Embryonic facial prominence (tissue), 1 donor: ENCODE data around the gene USH2A.

ENCODE experiments used
- DNase-seq: peaks from one replicate; pipeline ENCODE4 v3.0.0-alpha.2; 2016; ENCODE audit errors: extremely low spot score

USH2A gene

DNA sequence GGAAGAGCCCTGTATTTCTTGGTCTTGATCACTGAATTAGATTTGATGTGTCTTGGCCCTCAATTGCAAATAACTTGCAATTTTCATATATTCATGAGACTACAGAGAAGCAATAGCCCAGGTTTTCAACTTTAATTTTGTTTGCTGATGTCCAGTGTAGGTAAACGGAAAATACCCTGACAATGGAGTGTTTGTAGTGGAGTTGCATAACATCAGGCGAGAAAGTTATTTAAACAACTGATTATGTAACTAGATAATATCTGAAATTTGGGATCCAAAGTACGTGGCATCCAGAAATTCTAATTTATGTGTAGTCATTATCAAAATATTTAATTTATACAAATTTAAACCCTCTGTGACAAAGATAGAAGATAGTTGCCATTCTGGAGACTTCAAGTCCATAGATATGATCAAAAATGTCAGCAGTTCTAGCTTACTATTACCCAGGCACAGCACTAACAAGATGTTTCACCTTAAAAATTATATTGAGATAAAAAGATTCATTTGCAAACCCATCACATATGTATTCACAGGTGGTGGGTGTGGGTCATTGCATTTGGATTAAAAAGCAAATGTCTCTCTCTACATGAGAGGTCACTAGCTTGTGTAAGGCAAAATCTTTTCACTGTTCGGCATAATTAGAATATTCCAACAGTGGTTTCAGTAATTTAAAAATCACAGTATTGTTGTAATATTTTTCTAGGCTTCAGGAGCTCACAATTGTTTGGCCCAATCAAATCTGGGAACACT lies 705.4 kb downstream of the USH2A start:
- DNase-seq: no peak

DNA sequence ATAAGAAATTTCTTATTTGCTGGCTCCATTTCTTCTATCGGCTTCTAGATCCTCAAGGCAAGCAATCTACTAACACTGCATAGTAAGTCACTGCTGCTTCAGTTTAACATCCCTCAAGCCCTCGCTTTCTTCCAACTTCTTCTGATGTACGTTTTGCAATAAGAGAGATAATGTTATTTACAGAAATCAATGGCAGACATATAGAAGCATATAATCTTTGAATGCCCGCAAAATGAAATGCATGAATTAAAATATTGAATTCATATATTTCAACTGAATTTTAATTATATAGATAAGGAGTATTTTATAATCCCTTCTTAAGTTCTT lies 712.4 kb downstream of the USH2A start:
- DNase-seq: no peak

DNA sequence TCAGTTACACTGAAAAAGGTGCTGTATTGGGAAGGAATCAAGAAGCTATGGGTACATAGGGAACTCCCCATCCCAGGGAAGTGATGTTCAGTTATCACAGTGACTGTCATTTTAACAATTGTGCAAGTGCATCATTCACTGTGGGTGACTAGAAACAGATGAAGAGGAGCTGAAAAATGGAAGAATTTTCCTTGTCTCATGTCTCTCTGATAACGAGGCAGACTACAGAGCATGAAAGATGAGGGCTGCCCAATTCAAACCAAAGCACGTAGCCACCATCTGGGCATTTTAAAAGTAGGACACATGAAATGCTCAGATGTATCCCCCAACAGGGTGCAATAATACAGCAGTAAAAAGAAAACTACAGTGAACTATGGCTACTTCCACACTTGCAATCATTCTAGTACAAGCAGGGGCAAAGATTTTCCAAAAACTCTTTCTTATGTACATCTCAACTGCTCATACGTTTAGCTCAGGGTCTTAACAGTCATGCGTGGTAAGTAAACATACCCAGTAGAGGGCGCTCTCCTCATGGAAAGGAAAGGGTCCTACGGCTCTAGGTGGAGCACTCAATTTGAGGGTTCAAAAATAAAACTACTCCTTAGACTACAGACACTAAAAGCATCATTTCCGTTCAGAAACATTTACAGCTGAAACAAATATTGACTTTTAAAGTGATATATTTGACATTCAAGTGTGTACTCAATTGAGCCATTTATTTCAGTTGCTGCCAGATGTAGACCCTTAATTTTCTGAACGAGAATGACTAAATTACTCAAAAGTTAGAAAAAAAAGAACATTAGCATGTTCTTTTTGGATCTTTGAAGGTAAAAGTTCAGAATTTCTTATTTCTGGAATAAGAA lies 713.0 kb downstream of the USH2A start:
- no peak for DNase-seq

DNA sequence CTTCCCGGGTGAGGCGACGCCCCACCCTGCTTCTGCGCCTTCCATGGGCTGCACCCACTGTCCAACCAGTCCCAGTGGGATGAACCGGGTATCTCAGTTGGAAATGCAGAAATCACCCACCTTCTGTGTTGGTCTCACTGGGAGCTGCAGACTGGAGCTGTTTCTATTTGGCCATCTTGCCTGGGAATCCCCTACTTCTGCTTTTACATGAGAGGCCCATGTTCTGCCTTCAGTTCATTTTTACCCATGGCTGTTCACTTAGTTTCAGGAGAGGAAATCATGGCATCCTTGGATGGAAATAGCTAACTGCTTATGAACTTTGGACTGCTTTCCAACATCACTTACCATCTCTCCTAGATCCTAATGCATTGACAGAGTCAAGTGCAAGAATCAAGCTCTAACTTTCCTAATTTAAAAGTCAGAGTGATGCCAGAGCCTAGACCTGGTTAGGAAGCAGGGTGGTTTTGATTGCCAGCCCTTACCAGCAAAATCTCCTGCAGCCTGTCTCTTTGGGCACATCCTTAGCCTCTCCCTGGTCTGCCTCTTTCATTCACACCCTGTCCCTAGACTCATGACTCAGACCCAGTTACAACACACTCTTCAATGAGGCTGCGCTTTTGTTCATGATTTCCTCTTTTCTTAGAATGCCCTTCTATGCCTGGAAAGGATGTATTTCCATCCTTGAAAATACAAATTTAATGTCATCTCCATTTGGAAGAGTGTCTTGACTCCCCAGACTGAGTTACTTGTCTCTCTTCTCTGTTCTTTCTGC lies 719.0 kb downstream of the USH2A start:
- DNase-seq: no peak

DNA sequence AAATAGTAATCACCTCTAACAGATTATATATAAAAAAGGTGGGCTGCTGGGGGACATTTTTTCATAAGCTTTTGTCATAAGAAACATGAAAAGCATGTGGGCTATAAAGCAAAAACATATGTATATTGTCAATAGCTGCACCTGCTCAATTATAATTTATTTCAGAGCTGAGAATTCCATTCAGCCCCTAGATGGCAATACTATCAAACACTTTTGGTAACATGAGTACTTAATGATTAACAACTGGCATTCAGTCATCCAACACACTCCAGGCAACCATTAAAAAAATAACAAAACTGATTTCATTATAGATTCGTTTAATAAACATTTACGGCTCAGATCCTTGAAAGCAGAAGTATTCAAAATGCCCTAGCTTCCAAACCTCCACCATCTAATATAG lies 741.0 kb downstream of the USH2A start:
- no peak for DNase-seq

DNA sequence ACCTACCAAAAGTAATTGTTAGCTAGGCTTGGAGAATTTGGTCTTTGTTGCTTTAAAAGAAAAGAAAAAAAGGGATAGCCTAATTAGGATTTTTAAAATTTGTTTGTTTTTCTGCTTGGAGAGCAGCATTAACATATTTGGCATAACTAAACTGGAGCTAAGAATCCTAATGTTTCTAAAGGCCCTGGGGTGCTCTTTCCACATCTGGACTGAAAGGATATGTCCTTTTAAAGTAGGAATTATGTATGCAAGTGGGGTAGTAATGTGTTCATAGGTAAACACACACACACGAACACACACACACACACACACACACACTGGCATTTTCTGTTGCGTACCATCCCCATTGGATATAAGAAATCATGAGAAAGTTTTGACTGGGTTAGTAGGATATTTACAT lies 742.2 kb downstream of the USH2A start:
- no peak for DNase-seq

DNA sequence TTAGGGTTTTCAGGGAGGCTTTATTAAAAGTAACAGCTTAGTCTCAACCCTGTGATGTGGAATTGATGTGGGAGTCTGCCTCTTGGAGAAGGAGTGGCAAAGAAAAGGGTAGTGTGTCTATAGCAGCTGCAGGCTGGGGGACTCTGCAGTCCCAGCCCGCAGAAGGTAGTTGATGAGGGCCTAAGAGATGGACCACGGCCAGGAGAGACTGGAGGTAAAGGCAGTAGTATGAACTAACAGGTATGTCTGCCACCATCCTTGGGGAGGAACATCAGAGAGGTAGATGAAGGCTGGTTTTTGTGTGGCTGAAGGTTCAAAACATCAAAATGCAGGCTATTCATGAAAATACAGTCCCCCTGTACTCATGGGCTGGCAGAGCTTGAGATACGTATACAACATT lies 744.0 kb downstream of the USH2A start:
- DNase-seq: no peak

DNA sequence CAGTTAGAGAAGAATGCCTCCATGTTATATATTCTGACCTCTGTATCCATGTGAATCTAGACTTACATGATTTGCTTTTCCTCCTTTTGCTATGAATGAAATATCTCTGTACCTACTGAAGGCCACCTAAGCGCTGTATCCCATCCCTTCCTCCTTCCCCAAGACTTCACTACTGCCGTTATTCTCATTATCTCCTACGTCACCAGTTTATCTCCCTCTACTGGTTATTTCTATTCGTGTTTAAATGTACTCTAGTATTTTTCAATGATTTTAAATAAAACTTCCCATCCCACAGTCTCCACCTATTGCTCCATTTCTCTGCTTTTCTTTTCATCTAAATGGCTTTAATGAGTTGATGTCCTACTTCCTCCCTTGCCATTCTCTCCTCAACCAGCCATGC lies 746.1 kb downstream of the USH2A start:
- no peak for DNase-seq

DNA sequence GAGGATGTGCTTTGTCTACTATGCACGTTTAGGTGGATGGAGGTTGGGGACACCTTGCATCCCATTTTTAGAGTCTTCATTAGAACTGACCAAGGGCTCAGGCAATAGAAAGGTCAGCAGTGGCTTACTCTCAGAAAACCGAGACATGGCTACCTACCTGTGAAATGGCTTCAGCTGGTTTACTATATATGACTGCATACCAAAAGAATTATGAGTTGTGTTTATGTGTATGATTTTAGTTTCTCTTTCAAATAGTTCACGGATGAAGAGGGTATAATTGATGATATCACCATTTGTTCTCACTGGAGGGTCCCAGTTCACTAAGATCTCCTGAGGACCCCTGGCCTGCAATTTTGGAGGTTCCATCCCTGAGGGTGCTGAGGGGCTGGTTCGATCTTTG lies 749.3 kb downstream of the USH2A start:
- DNase-seq: no peak

DNA sequence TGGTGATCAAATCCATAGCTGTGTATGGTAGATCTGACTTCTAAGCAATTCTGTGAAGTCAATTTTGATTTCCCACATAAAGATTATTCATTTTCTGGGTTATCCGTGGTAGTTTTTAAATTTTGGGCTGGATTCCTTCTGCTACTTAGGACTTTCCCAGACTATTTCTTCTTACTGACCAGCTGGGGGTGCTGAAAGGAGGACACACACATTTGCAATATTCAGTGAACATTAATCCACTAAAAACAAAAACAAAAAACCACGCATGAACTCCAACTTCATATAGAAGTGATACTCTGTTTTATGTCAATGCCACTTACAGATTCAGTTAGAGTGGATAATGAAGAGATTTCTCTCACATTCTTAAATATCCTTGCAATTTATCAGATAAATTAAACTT lies 750.8 kb downstream of the USH2A start:
- DNase-seq: no peak

DNA sequence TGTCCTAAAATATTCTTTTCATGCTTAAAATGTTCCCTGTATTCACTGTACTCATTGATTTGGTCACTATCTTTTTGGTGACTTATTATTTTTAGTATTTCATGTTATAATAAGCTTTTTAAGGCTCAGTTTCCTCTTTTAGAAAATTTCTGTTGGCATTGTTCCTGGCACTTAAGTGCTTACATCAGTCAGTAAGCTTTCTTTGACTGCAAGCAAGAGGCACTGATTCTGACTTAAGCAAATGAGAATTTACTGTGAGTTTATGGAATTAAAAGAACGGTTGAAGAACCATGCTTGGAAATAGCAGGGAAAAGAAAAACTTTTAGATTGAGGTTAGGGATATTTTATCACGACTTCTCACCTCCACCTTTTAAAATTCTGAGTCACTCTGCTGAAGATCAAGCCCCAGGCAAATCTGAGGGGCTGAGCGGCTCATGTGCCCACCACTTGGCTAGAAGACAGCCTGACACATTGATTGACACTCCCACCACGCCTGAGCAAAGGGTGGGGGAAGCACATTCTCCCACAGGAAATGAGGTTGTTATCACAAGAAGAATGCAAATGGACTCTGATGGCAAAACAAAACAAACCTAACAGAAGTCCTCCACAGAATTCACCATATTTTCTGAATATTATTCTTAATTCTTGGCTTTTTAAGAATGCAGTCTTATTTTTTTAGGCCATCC lies 753.3 kb downstream of the USH2A start:
- DNase-seq: no peak

DNA sequence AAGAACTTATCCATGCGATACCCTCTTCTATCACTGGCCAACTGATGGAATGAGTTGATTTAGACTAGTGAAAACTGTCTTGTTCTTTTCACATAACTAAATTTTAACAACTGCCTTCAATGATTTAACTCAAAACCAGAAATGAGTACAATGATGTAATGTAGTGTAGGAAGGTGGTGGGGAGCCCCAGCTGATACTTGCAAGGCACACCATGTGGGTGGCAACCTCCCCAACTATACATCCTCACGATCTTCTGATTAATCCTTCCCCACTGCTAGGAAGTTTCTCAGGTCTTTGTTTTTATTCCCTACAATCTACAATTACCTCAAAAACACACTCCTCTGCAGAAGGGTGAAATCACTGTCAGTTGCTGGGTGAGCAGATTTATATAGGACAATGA lies 755.5 kb downstream of the USH2A start:
- DNase-seq: no peak

DNA sequence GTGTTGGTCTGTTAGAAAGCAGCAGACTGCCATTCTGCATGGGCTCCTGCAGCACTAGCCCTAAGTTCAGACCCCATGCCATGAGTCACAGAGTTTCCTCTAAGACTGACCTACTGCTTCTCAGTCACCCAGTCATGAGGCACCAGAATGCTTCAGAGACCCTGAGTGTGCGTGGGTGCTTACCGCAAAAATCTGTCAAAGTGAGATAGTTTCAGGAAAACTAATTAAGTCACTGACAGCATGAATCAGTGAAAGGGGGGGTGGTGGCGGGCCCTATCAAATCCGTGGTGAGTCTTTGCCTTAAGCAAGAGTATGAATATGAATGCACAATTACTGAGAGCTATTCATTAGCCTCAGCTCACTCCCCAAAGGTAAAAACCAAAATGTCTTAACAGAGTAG lies 758.0 kb downstream of the USH2A start:
- no peak for DNase-seq

DNA sequence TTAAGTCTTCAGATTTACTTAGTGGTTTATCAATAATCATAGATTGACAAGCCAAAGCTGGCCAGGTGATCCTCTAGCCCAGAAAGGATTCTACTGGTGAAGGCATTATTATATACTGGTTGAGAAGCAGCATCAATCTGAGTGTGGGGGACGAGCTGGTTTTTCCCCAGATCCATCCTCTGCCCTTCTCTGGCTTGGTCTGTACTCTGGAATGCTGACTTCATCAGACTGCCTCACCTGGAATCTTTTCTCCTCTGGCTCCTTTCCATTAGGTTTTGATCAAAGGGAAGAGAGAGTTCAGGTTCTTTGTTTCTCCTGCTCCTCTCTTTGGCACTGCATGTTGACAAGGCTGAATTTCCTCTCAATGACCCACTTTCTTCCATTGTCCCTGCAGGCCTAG lies 762.2 kb downstream of the USH2A start:
- DNase-seq: no peak

DNA sequence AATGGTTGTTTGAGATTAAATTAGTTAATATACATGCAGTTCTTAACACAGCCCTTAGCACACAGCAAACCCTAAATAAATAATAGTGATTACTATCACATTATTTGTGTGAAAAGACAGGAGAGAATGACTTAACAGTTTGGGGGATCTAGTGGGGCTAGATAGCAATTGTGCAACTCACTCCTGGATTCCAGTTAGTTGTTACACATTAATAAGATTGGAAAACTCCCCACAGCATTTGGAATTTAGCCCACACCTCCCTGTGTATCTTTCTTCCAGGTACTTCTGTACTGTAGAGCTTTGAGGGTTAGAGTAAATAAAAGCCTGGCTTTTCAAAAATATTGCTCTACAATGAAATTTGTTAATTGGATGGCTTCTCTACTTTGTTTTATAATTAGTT lies 763.0 kb downstream of the USH2A start:
- DNase-seq: no peak

DNA sequence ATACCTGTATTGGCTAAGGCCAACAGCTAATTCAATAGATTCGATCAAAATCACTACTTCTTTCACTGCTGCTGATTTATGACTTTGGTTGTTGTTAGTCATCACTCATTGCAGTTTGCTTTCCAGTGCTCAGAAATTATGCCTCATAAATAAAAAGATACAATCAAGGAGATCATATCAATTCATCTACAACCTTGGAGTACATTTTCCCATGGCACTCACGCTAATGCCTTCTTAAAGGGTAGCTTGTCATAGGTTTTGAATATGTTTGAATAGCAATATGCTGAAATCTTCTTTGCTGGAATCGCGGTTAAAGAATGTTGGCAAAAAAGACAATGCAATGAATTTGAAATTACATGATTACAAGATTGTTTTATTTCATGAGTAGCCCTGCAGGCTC lies 766.2 kb downstream of the USH2A start:
- DNase-seq: no peak

DNA sequence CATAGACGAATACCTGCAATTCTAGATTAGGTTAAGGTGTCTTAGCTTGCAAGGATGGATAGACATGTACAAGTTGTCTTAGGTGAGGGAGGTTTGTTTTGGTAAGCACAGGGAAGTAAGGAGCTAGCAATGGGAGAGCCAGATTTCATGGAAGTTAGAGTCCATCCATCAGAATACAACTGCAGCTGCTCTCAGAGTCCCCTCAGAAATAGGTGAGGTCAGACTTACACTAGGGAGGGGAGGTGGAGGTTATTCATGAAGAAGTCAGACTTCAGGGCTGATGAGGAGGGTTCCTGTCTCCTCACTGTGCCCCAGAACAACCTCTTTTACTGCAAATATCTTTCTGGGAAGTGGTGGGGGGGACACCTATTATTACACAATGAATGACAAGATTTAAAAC lies 770.9 kb downstream of the USH2A start:
- no peak for DNase-seq

DNA sequence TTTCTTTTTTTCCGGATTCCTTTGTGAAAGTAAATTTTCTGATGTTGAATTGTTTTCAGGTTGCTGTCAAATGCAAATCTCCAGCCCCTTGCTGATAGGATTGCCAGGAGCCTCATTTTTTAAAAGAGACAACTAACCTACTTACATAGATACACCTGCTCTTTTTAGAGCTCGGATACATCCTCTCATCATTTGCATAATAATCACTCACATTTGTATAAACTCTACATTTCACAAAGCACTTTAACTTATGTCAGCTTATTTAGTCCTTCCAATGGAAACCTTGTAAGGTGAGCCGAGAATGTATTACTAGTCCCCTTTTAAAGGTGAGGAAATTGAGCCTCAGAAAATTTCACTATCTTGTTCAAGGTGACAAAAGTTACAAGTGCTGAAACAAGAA lies 771.4 kb downstream of the USH2A start:
- no peak for DNase-seq

DNA sequence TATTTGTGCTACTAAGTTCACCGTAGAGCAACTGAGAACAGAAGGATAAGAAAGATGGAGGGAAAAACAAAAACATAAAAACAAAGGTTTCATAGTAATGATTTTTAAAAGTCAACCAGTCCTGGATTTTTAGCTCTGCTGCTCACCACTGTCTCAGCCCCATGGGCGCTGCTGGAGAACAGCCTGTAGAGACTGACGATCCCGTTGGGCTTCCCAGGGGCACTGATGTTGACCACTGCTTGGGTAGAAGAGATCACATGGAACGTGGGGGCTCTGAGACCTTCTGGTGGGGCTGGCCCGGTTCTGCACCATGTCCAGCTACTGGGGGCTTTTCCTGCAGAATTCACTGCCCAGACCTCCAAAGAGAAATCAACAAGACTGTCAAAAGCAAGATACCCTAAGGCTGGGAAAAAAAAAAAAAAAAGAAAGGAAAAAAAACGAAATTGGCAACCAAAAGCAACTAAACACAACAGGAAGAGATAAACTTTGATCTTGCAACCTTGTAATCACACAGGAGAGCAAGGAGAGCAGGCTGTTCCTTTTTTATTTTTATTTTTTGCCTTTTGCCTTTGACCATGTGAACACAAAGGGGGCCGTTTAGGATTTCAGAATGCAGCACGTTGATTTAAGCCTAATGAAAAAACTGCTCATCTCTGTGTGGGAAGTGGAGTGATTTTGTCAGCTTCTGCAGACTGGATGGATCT lies 772.6 kb downstream of the USH2A start:
- no peak for DNase-seq

DNA sequence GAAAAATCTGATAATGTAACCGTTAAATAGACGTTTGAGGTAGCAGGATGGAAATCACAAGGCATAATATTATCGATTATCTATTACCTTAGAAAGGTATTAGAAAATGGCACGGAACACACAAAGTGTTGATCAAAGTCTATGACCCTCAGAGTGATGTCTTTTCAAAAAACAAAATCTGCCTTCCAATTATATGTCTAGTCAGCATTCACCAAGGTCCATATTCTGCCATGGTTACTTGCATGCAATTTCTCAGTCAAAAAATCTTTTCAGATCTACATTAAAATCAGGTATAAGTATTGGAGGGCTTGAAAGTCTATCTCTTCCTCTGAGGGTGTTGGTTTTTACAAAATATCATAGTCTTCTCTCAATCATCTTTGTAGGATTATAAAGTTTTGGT lies 774.3 kb downstream of the USH2A start:
- no peak for DNase-seq

DNA sequence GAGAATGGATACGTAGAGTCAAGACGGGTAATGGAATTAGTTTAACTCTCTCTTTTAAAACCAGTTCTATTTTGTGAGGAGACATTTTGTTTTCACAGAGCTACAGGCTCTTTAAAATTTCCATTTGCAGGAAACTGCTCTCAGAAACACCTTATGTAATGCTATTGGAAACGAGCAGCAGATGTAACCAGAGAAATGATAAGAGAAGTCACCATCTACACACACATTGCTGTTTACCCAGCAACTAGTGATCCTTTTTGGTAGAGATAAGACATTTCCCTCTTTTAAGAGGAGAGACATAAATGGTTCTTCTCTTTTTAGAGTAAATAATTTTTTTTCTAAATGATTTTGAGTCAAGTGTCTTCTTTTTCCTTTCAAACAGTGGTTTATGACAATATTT lies 775.5 kb downstream of the USH2A start:
- DNase-seq: no peak

DNA sequence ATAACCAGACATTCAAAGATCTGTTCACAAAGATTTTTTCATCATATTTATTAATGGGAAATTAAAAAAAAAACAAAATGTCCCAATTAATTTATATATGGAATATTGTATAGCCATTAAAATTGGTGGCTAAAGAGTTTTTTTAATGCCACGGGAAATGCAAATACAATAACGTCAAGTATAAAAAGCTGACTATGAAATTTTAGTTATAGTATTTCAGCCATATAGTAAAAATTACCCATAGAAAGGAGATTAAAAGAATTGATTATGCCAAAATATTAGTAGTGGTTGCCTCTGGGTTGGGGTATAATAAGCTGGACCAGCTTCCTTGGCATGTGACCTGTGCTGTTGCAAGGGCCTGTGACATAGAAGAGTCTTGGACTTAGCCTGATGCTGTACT lies 777.4 kb downstream of the USH2A start:
- DNase-seq: no peak
